Transverse colon (tissue), 4 donors: ENCODE results near the gene KLHL42.

Experiments
- CTCF ChIP-seq, 5 experiments: fragments of 200-600 bp in 3 of 5; fragments of 450-650 bp in 2 of 5; sonication (generic) in 3 of 5; IDR thresholded peaks; 1 replicate in 2 of 5; 2 replicates in 3 of 5; pipeline ENCODE4 v1.5.1; 2016 to 2017; ENCODE audit warnings: antibody characterized with exemption in 5 of 5, inconsistent platforms in 3 of 5, mild to moderate bottlenecking in 2 of 5, moderate library complexity in 1 of 5
- EP300 ChIP-seq: sonication (generic); formaldehyde crosslinking; IDR thresholded peaks from one replicate; pipeline ENCODE4 v1.6.1; 2017; ENCODE audit warnings: antibody characterized with exemption, low read depth
- POLR2A ChIP-seq: fragments of 450-650 bp; IDR thresholded peaks from one replicate; pipeline ENCODE4 v1.6.1; 2016; ENCODE audit warnings: antibody characterized with exemption, mild to moderate bottlenecking, moderate library complexity
- POLR2AphosphoS5 ChIP-seq, 3 donors: sonication (generic); formaldehyde crosslinking; IDR thresholded peaks; one replicate each; pipeline ENCODE4 v1.6.1; 2016; ENCODE audit warnings: antibody characterized with exemption in 3 of 3

DNA sequence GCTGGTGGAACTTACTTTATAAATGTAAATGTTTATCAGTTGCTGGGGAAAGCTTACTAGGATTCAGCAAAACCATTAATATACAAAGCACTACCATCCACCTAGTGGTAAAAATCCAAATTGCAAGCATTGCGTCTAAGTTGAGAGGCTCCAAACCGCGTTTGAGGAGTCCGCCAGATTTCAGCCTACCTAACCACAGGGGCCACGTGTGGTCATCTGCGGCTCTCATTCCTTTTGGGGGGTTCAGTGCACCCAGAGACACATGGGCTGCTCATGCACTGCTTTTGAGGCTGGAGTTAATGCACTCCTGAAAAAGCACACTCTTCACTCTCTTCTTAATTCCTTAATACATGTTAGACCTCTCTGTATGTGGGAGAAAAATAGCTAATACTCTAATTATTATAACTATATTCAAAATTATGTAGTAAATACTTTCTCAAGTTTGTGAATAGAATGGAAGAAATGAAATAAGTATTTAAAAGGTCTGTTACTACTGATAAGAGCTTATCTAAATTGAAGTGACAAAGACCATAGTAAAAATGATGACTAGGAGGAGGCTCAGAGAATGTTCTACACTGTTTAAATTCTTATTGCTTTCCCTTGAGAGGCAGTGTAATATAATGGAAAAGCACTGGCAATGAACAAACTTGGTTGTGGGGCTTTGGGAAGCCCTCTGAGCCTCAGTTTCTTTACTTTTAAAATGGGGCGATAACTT, 41.4 kb downstream of the KLHL42 start:
- peak; percentile 75 to 87 (median 83) for TF ChIP-seq CTCF (IDR thresholded peaks at IDR 0.05)
- no peak for TF ChIP-seq POLR2AphosphoS5 (IDR thresholded peaks at IDR 0.05)
- TF ChIP-seq POLR2A: no peak
- TF ChIP-seq EP300: no peak
